ENCODE measurements around the gene DSCAML1. TPM values are rescaled to one million over a fixed set of nuclear protein-coding genes. Genes with fewer than 3 reads are reported as not detected.

DSCAML1 gene
- total RNA-seq, 1 experiment from 2014 or later = 0.15 TPM

DNA sequence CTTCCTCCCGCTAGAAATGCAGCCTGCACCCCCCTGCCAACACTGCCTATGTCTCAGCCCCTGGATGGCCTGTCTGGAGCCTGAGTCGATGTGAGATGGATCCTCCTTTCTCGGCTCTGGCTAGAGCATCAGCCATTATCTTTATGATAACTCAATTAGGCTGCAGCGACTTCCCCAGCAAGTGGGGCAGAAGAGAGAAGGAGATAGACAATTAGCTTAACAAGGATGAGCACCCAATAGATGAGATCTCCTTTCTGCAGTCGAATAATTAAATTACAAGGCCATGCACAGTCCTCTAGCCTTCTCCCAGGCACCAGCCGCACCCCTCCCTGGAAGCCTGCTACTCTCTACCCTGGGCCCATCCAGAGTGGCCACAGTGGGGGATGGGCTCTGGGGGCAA lies 290.0 kb downstream of the DSCAML1 start:
- peaks cover 21% of the 10 kb centered on the region for H3K27me3 Mint-ChIP-seq (ENCODE audit: low read depth)
- no peaks in the 10 kb centered on the region for H3K9me3 ChIP-seq (ENCODE audit: control insufficient read depth, low read depth, low read length)
- no peak overlapping the region for H3K18ac ChIP-seq (ENCODE audit: insufficient read length, low read depth, low read length)
- H3K79me1 ChIP-seq (ENCODE audit: insufficient read depth, low read depth, low read length, poor library complexity, severe bottlenecking) = no peaks in the 10 kb centered on the region
- H2AK5ac ChIP-seq (ENCODE audit: insufficient read length, low read length) = no peak overlapping the region
- peaks cover 32 to 35% of the 10 kb centered on the region in 2 experiments for H3K4me1 Mint-ChIP-seq
- no peak overlapping the region for H4K5ac ChIP-seq (ENCODE audit: insufficient read length, low read depth, low read length)
- WGBS (ENCODE audit: extremely low coverage, insufficient read length, low lambda C conversion rate) = no CpG with 5 or more reads among the region's 6 CpGs
- no peak overlapping the region for H2BK120ac ChIP-seq (ENCODE audit: low read depth, low read length, poor library complexity, severe bottlenecking)
- no peak overlapping the region for H3K27ac ChIP-seq (ENCODE audit: insufficient read length, low read depth, low read length)
- H3K56ac ChIP-seq (ENCODE audit: insufficient read length, low read depth, low read length) = no peak overlapping the region
- no peaks in the 10 kb centered on the region for H3K79me2 ChIP-seq (ENCODE audit: insufficient read depth, low read length)
- peaks cover 14% of the 10 kb centered on the region; the same call in 1 of the 2 replicates for H3K4me1 ChIP-seq (ENCODE audit: insufficient read depth, low read length)
- H3K14ac ChIP-seq (ENCODE audit: insufficient read depth, low read length) = no peak overlapping the region
- no peak overlapping the region for H4K8ac ChIP-seq (replicated peaks; ENCODE audit: insufficient read length, low read depth, low read length)
- H4K20me1 ChIP-seq (ENCODE audit: control insufficient read depth, insufficient read depth, insufficient read length) = no peaks in the 10 kb centered on the region
- no peaks in the 10 kb centered on the region for H3K23me2 ChIP-seq (ENCODE audit: insufficient read length, low read depth, low read length, poor library complexity, severe bottlenecking)
- H3K4me3 Mint-ChIP-seq = no peak overlapping the region
- no peaks in the 10 kb centered on the region for H3K36me3 Mint-ChIP-seq (ENCODE audit: insufficient read depth in 1 of 3, low read depth in 3 of 3)
- H3K9ac ChIP-seq (ENCODE audit: extremely low read depth, insufficient read length, low read length) = no peak overlapping the region
- no peak overlapping the region for H2BK12ac ChIP-seq (ENCODE audit: insufficient read length, low read depth, low read length)
- H3T11ph ChIP-seq (ENCODE audit: low read length) = no peak overlapping the region
- H3K4me2 ChIP-seq (ENCODE audit: insufficient read depth, insufficient read length, low read length) = no peak overlapping the region
- H4K91ac ChIP-seq (ENCODE audit: insufficient read length, low read depth, low read length) = no peak overlapping the region
- TF ChIP-seq CTCF (conservative IDR thresholded peaks at IDR 0.05) = no peak
- no peak for DNase-seq
- no peak overlapping the region; a peak in 1 of 7 replicates for H3K27ac Mint-ChIP-seq
- H3K4ac ChIP-seq (ENCODE audit: low read depth, low read length) = no peak overlapping the region
- H3K27me3 ChIP-seq (ENCODE audit: insufficient read depth, low read length) = no peaks in the 10 kb centered on the region
- no peak overlapping the region for H2BK20ac ChIP-seq (ENCODE audit: low read depth, low read length, poor library complexity, severe bottlenecking)
- no peak overlapping the region for H3K23ac ChIP-seq (ENCODE audit: insufficient read length, low read depth, low read length)
- H2AFZ ChIP-seq (ENCODE audit: low read length) = no peak overlapping the region
- H2BK15ac ChIP-seq (ENCODE audit: low read depth, low read length) = no peak overlapping the region
- H2BK5ac ChIP-seq (ENCODE audit: insufficient read length, low read length) = no peak overlapping the region
- H3K9me3 Mint-ChIP-seq = no peaks in the 10 kb centered on the region

Data from H9 (cell line).